Endometrial microvascular endothelial cells (primary cell): ENCODE results near the gene COG8. TPM values are rescaled to one million over a fixed set of nuclear protein-coding genes. Genes with fewer than 3 reads are reported as not detected.
"Not testable (repeated sequence)": the region's sequence is repeated elsewhere in the genome, so short reads cannot be mapped to it uniquely, and the experiment has no call there.

Source experiments
- in situ Hi-C: cut with HindIII; loops from 2 replicates; pipeline ENCODE4 v1.10.0; 2017; ENCODE audit warnings: low sequenced_read_pairs, low pct_unique_long_range_greater_than_20kb; ENCODE audit errors: inconsistent ontology term
- total RNA-seq: library from RNA; depleted of rRNA; stranded (reverse); fragments of >200 nt; gene quantifications from one replicate; pipeline ENCODE4 v1.2.3, GENCODE V29; 2015; ENCODE audit errors: inconsistent ontology term

The COG8 gene, protein sequence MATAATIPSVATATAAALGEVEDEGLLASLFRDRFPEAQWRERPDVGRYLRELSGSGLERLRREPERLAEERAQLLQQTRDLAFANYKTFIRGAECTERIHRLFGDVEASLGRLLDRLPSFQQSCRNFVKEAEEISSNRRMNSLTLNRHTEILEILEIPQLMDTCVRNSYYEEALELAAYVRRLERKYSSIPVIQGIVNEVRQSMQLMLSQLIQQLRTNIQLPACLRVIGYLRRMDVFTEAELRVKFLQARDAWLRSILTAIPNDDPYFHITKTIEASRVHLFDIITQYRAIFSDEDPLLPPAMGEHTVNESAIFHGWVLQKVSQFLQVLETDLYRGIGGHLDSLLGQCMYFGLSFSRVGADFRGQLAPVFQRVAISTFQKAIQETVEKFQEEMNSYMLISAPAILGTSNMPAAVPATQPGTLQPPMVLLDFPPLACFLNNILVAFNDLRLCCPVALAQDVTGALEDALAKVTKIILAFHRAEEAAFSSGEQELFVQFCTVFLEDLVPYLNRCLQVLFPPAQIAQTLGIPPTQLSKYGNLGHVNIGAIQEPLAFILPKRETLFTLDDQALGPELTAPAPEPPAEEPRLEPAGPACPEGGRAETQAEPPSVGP
- total RNA-seq: 22.6 TPM

- in situ Hi-C loops: no loop called here
Observed at GRCh38 chr16:69339289-69340094, at the start of gene COG8, which contains the start of gene NIP7. Gene COG8, minus strand, starts transcription at chr16:69339564. Its CDS starts 12 bp downstream, at chr16:69339552. Gene NIP7, plus strand, starts transcription at chr16:69339772. Its CDS starts 58 bp downstream, at chr16:69339830.

DNA sequence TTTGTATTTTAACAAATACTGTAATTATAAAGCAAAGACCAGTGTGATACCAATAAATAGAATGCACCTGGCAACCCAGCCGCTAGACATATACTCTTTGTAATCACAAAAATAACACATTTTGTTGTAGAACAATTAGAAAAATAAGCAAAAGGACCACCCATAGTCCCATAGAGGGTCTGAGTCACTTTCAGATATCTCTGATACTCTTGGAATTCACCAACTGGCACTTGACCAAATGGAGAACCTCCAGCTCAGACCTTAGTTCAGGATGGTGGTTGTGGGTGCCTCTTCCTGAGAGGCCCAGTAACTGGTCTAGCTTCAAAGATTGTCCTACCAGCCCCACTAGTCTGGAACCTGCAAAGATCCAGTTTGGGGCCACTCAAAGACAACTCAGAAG, 47.2 kb upstream of the COG8 start:
- in situ Hi-C loops: no loop called here

DNA sequence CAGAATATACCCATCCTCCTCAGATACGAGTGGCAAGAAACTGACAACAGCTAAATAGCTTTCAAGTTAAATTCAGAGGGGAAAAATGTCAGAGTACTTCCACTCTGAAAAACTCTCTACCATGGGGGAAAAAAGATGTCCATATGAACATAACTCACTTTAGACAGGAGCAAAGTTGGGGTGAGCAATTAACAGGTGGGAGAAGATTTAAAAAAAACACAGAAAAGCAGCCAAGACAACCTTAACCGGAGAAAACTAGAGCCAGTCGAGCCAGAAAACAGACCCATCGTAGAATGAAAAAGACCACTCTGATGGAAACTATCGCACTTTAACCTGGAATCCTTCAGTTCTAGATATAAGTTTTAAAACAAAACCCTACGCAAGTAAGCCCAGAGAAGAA, 45.6 kb upstream of the COG8 start:
- in situ Hi-C loops: no loop called here

GRCh38 chr16:69382421-69382820, 43.1 kb upstream of the COG8 start:
- in situ Hi-C loops: no loop called here

DNA sequence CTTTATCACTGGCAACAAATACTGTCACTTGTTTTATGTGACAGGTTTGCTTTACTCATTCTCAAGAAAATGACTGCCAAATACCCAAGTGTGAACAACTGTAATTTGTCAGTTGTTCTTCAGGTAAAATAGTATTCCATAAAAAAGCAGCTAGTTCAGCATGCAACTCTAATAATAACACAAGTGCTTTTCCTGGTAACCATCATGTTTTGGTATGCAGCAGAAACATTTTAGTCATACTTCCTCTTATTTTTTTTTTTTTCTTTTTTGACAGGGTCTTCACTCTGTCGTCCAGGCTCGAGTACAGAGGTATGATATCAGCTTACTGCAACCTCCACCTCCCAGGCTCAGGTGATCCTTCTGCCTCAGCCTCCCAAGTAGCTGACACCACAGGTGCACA, 41.9 kb upstream of the COG8 start:
- in situ Hi-C loops: no loop called here

GRCh38 chr16:69378760-69379159, 39.4 kb upstream of the COG8 start:
- in situ Hi-C loops: no loop called here

- in situ Hi-C loops: no loop called here
Observed at GRCh38 chr16:69378036-69378435, 38.7 kb upstream of the COG8 start.

GRCh38 chr16:69376393-69377059, 37.2 kb upstream of the COG8 start:
- in situ Hi-C loops: no loop called here

GRCh38 chr16:69373019-69373418, 33.7 kb upstream of the COG8 start:
- in situ Hi-C loops: no loop called here

GRCh38 chr16:69371564-69371963, 32.2 kb upstream of the COG8 start:
- in situ Hi-C loops: no loop called here

DNA sequence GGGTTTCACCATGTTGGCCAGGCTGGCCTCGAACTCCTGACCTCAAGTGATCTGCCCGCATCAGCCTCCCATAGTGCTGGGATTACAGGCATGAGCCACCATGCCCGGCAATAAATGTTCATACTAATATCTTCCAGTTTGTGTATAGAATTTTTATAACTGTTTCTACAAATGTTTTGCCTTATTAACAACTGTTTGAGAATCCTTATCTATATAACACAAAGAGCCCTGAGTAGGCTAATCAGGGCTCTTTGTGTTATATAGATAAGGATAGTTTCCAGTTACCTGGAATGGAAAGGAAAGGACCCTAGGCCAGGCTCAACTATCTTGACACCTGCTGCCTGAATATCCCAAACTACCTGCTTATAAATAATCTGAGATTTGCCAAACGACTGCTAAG, 29.5 kb upstream of the COG8 start:
- in situ Hi-C loops: no loop called here

DNA sequence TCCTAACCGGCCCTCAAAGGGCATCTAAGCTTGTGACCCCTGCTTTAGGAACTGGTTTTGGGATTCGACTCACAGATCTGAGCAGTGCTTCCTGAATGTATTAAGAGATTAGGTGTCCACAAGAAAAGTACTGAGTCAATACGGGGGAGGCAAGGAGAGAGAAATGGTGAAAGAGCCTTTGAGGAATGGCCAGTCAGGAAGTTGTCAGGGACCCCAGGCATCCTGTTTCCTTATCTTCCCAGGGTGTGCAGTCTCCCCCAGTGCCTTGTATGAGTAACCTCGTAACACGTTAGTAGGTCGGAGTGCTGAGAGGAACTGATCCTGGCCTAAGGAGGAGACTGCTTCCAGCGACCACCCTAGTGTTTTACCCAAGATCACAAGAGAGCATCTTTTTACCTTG, 28.6 kb upstream of the COG8 start:
- in situ Hi-C loops: no loop called here

- in situ Hi-C loops: no loop called here
Observed at GRCh38 chr16:69366431-69366830, 27.1 kb upstream of the COG8 start.

DNA sequence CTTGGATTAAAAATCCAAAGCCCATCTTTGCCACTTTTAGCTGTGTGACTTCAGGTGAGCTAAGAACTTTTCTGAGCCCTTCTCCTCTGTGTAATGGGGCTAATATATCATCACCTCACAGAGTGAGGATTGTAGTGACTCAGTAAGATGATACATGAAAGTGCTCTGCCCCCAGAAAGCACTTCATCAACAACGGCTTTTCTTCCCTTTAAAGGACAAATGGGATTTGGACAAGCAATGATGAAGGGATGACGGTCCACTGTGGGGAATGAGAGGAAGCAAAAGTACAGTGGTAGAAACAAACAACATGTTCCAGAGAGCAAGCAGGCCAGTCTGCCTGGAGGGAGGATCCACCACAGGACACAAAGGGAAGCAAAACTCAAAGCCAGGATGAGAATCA, 26.5 kb upstream of the COG8 start:
- in situ Hi-C loops: no loop called here

DNA sequence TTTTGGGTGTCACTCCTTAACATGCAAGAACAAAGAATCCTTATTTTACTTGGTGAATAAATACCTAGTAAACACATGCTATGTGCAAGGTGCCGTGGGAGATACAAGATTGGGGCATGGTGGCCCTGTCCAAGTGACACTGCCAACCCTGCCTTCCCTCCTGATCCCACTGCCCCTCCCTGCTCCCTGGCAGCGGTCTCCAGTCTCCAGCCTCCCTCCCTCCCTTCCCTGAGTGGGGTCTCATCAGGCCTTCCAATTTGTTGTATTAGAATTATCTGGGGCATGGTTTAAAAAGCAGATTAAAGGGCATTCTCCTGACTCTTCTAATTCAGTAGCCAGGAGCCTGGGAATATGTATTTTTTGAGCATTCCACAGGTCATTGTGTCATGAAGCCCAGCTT, 24.7 kb upstream of the COG8 start:
- in situ Hi-C loops: no loop called here

DNA sequence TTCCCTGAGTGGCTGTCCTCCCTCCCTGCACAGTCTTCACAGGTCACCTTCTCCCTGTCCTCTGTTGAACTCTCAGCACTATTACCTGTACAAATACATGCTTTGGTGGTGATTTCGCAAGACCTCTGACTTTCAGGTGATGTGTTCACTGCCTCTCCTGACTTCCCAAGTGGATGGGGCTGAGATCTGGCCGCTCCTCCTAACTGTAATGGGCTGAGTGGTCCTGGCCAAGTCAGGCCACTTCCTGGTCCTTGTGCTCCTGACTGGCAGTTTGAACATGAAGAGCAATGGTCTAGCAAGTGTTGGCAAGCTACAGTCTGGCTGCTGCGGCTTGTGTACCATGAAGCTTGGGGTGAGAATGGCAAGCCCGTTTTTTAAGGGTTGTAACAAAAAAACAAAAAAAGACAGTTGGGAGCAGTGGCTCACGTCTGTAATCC, 23.9 kb upstream of the COG8 start:
- in situ Hi-C loops: no loop called here

- in situ Hi-C loops: not testable (repeated sequence)
Observed at GRCh38 chr16:69360070-69360469, 20.7 kb upstream of the COG8 start.

GRCh38 chr16:69351309-69352027, 12.1 kb upstream of the COG8 start, which contains the start of gene TMED6:
Gene TMED6, minus strand, starts transcription at chr16:69351786. Its CDS starts 33 bp downstream, at chr16:69351753.
- in situ Hi-C loops: no loop called here
